SK-N-DZ (cell line): Measurements from ENCODE around the gene PLAAT3.
"Not testable (repeated sequence)": the region's sequence is repeated elsewhere in the genome, so short reads cannot be mapped to it uniquely, and the experiment has no call there.

Source experiments
- DNase-seq: peaks from one replicate; pipeline ENCODE4 v3.0.0-alpha.2; 2015; ENCODE audit warnings: low spot score

PLAAT3 gene

GRCh38 chr11:63609536-63609935 lies 4.7 kb downstream of the PLAAT3 start:
- no peak for DNase-seq

DNA sequence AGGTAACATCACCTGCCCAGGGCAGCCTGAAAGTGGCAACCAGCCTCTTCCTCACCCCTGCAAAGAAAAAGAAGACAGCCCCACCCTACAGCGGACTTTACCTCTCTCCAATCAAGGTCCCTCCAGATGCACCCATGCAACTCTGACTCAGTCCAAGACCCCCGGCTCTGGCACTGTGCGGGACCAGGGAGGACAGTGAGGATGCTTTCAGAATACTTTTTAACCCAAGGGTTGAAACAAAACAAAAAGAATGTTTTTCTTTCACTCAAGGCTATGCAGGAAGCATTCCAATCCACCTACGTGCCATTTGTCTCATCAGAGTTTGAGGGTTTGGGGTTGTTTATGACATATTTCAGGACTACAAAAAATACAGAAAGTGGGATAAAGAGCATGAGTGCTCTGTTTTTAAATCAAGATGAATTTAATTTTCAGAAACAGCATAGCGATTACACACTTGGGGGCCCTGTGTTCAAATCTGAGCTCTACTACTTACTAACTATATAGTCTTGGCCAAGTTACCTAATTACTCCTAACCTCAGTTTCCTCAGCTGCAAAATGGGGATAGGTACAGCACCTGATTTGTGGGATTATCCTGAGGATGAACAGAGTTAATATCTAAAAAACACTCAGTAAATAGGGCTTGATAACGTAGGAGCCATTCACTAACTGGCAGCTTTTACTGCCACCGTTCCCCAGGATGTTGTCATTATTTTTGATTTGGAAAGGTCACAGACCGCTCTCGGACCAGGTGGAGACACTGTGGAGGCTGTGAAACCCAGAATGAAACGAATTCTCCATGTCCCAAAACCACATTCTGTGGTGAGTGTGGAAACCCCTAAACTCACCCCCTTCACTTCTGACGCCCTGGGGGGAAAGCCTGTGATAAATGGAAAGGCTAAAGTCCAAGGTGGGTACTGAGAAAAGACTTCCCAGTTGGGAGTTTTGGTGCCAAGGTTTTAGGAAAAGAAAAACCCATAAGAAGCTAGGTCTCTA lies 5.6 kb downstream of the PLAAT3 start:
- DNase-seq: no peak

GRCh38 chr11:63603180-63603518 lies 11.1 kb downstream of the PLAAT3 start:
- no peak for DNase-seq

DNA sequence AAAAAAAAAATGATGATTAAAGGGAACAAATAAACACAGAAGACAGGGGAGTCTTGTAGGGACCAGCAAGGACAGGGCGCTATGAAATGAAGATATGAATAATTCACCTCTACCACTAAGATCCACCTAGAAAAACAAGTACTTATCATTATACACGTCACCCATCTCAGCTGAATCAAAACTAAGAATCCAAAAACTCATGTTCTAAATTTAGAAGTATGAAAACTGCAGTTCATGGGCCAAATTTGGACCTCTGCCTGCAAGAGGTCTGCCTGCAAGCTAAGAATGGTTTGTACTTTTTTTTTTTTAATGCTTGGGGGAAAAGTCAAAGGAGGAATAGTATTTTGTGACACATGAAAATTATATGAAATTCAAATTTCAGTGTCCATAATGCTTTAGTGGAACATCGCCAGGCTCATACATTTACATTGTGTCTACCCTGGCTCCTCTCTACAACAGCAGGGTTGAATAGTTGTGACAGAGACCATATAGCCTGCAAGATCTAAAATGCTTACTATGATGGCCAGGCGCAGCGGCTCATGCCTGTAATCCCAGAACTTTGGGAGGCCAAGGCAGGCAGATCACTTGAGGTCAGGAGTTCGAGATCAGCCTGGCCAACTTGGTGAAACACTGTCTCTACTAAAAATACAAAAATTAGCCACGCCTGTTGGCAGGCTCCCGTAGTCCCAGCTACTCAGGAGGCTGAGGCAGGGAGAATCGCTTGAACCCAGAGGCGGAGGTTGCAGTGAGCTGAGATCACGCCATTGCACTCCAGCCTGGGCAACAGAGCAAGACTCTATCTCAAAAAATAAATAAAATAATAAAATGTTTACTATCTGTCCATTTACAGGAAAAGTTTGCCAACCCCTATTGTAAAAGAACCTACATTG lies 11.7 kb downstream of the PLAAT3 start:
- DNase-seq: not testable (repeated sequence)

- no peak for DNase-seq
These were observed 14.8 kb downstream of the PLAAT3 start for GRCh38 chr11:63599211-63600122.

GRCh38 chr11:63598556-63598955 lies 15.7 kb downstream of the PLAAT3 start:
- DNase-seq: no peak

- DNase-seq: no peak
These were observed 18.9 kb downstream of the PLAAT3 start for GRCh38 chr11:63595296-63595695.

GRCh38 chr11:63592975-63593395 lies 21.2 kb downstream of the PLAAT3 start:
- no peak for DNase-seq

GRCh38 chr11:63590024-63590788 lies 24.0 kb downstream of the PLAAT3 start:
- no peak for DNase-seq

GRCh38 chr11:63589000-63589399 lies 25.2 kb downstream of the PLAAT3 start:
- DNase-seq: no peak

GRCh38 chr11:63586451-63587166 lies 27.6 kb downstream of the PLAAT3 start:
- DNase-seq: no peak

DNA sequence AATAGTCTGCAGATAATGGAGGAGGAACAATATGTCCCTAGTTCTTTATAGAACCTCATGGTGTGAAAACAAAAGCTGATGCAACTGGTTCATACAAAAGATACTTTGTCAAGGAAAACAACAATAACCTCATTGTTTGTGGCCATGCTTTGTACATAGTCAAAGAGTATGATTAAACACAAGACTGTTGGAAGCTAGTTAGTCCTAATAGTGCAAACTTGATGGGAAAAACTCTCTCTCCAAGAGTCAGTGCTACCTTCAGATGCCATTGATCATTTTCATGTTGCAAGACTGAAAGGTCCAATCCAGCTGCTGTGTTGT lies 30.9 kb downstream of the PLAAT3 start:
- no peak for DNase-seq

GRCh38 chr11:63581224-63581623 lies 33.0 kb downstream of the PLAAT3 start:
- not testable (repeated sequence) for DNase-seq

GRCh38 chr11:63578882-63579281 lies 35.4 kb downstream of the PLAAT3 start:
- not testable (repeated sequence) for DNase-seq

DNA sequence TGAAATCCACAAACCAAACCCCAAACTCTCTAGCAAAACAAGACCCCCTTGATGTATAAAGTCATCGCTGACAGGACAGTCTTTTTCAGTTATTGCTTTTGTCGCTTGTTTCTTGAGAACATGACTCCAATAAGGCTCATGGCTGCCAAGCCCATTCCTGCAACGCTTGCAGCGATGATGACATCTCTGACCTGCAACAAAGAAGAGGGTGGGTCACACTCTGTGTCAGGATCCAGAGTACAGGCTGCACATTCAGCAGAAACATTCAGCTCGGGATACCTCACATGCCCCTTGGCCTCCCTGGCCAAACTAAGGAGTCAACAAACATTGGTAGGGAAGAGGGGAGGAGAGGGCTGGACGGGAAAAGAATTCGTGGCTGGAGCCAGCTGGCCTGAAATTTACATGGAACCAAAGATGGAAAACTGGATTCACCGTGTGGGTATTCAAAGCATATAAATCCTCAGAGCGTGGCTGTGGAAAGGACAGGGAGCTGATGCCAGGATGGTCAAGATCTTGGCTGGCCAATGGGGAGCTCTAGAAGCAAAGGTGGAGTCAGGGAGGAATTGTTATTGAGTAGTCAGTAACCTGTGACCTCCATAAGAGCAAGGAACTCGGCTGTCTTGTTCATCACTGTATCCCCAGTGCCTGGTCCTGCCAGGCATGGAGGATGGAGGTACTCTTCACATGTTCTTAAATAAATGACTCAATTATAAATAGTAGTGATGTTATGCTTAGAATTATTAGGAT lies 39.2 kb downstream of the PLAAT3 start:
- no peak for DNase-seq

GRCh38 chr11:63573881-63574855 lies 40.1 kb downstream of the PLAAT3 start:
- no peak for DNase-seq

GRCh38 chr11:63572026-63572688 lies 42.1 kb downstream of the PLAAT3 start:
- DNase-seq: no peak
